BLaER1 (cell line): ENCODE results near the gene PRPF8.

Source experiments
- H3K27ac ChIP-seq: shearing (Covaris generic); formaldehyde crosslinking; 2 replicates; pipeline ENCODE4 v1.8.1; 2022
- H3K27me3 ChIP-seq: shearing (Covaris generic); formaldehyde crosslinking; 2 replicates; pipeline ENCODE4 v1.8.1; 2022
- H3K36me3 ChIP-seq: shearing (Covaris generic); formaldehyde crosslinking; 2 replicates; pipeline ENCODE4 v1.8.1; 2022
- H3K4me1 ChIP-seq: shearing (Covaris generic); formaldehyde crosslinking; 2 replicates; pipeline ENCODE4 v1.8.1; 2022
- H3K4me2 ChIP-seq: shearing (Covaris generic); formaldehyde crosslinking; 2 replicates; pipeline ENCODE4 v1.8.1; 2022
- H3K4me3 ChIP-seq: shearing (Covaris generic); formaldehyde crosslinking; 2 replicates; pipeline ENCODE4 v1.8.1; 2022
- H3K9ac ChIP-seq: shearing (Covaris generic); formaldehyde crosslinking; 2 replicates; pipeline ENCODE4 v1.8.1; 2022
- H3K9me3 ChIP-seq: shearing (Covaris generic); formaldehyde crosslinking; 2 replicates; pipeline ENCODE4 v1.8.1; 2022
- H4K20me1 ChIP-seq: shearing (Covaris generic); formaldehyde crosslinking; 2 replicates; pipeline ENCODE4 v1.8.1; 2022
- Cebpa-rat ChIP-seq: shearing (Covaris generic); IDR thresholded peaks from 2 replicates; pipeline ENCODE4 v1.8.1; 2022

PRPF8 gene

DNA sequence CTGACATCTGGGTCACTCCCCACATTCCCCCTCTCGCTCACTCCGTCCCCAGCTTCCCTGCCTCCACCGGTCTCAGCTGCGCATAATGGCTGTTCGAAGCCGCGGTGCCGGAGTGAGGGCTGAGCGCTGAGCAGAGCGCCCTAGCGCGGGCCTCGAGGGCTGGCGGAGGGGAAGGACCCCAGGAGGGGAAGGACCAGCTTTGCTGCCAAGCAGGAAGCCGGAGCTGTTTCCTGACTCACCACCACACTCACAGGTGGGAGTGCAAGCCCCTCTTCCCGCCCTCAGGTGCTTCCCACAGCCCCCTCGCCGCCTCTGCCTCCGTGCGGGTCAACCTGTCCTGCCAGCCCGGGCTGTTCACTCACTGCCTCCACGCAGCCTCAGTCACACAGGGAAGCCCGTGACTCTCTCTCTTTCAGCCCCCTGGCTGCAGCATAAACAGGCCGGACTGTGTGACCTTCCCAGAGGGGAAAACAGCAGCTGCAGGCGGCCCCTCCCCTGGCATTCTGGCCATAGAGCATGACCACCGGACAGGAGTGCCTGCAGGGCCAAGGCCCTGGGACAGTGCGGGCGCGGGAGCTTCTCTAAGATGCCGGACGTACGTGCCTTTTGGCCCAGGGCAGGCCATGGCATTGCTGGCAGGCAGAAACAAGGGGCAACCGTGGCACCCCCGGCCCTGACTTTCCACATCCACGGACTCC, 79.7 kb downstream of the PRPF8 start:
- H3K9me3 ChIP-seq: peaks cover 26% of the 10 kb centered on the region
- no peak overlapping the region for H3K4me3 ChIP-seq
- H3K27ac ChIP-seq: 0 out of 2 replicates have a peak overlapping the region, but pooled peaks have one; percentile 26
- H3K4me2 ChIP-seq: no peak overlapping the region
- H3K4me1 ChIP-seq: peaks cover 31% of the 10 kb centered on the region
- H3K27me3 ChIP-seq: no peaks in the 10 kb centered on the region
- TF ChIP-seq Cebpa-rat: no peak
- H3K36me3 ChIP-seq: peaks cover 17% of the 10 kb centered on the region
- no peak overlapping the region for H3K9ac ChIP-seq
- no peaks in the 10 kb centered on the region for H4K20me1 ChIP-seq

DNA sequence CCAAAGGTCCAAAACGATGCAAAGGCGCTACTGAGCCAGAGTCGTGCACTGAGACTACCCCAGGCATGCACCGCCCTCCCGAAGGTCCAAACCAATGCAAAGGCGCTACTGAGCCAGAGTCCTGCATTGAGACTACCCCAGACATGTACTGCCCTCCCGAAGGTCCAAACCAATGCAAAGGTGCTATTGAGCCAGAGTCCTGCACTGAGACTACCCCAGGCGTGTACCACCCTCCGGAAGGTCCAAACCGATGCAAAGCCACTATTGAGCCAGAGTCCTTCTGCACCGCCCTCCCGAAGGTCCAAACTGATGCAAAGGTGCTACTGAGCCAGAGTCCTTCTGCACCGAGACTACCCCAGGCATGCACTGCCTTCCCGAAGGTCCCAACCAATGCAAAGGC, 83.1 kb downstream of the PRPF8 start:
- Histone ChIP-seq H3K4me2 (no peak overlapping the region), H4K20me1 (no peaks in the 10 kb centered on the region), H3K27me3 (no peaks in the 10 kb centered on the region), H3K4me1 (peaks cover 16% of the 10 kb centered on the region), H3K27ac (no peak overlapping the region), H3K36me3 (peaks cover 17% of the 10 kb centered on the region), H3K9me3 (peaks cover 26% of the 10 kb centered on the region), H3K4me3 (peak overlapping the region; percentile 36; the same call in 1 of the 2 replicates), H3K9ac (no peak overlapping the region)
- TF ChIP-seq Cebpa-rat: no peak
